Amniotic stem cell (primary cell): Measurements from ENCODE around the gene ZNF195.
"Not testable (repeated sequence)": the region's sequence is repeated elsewhere in the genome, so short reads cannot be mapped to it uniquely, and the experiment has no call there.

Experiments used
- DNase-seq: peaks from one replicate; lab custom pipeline; 2025; lab: John Stamatoyannopoulos, UW

The ZNF195 gene

DNA sequence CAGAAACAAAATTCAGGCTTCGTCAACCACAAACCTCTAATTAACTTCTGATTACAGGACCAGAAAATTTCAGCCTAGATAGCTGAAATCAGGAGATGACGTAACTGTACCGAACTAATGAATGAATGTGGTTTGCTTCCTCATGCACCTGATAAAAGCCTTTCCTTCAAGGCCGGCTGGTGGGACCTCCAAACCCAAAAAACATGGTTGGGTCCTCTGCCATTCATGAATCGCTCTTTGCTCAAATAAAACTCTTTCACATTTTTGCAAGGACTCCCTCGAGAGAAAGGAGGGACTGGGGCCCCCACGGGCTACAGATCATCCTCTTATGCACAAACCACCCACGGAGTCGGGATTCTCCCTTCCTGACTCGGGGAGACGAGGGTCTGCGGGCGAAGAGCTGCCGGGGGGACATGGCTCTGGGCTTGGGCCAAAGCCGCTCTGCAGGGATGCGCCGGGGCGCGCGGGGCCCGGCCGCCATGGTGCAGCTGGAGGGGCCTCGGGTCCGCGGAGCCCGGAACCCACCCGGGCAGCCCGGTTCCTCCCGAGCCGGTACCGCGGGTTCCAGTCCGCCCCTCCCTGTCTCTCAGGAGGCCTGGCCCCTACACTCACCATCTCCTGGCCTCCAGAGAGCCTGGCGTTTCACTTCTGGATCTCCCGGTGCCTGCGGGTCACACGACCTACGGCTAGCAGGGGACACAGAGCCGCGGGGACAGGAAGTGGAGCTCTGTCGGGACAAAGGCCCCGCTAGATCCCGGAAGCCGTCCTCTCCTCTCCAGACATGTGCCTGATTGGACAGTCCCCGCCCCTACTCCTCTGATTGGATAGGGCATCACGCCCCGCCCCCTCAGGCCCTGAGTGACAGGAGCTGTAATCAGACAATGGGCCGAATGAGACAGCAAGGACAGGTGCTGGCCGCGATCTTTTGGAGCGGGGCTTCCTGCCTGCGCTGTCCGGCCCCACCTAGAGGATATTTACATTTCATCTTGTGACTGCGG, at the start of gene ZNF195:
TSS of gene ZNF195 (minus strand) at position 721 of the 998 bp plus-strand sequence. CDS start at position 615, 106 bp downstream.
- peak; percentile 94 for DNase-seq

DNA sequence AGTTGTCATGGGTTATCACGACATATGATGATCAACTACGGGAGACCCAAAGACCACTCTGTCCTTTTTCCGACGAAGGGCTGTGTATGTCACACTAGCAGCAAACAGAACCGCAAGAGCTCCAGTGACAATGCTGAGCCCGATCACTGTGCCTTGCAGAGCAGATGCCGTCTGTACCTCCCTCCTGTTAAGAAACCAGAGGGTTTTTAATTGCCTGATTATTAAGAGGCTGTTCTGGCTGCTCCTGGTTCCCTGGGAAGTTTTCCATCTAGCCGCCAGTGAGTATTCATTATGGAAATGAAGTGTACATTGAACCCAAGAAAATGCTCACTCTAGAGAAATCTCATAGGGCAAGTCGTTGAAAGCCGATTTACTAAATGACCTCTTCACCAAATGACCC, 49.1 kb upstream of the ZNF195 start:
- not testable (repeated sequence) for DNase-seq

DNA sequence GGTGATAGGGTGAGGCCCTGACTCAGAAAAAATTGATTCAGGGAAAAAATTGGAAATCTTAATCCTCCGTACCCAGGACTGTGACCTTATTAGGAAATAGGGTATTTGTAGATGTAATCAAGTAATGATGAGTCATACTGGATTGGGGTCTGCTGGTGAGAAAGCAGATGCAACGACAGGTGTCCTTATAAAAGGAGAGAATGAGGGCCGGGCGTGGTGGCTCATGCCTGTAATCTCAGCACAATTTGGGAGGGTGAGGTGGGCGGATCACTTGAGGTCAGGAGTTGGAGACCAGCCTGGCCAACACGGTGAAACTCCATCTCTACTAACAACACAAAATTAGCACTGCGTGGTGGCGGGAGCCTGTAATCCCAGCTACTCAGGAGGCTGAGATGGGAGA, 47.6 kb upstream of the ZNF195 start:
- DNase-seq, result not testable (repeated sequence)

DNA sequence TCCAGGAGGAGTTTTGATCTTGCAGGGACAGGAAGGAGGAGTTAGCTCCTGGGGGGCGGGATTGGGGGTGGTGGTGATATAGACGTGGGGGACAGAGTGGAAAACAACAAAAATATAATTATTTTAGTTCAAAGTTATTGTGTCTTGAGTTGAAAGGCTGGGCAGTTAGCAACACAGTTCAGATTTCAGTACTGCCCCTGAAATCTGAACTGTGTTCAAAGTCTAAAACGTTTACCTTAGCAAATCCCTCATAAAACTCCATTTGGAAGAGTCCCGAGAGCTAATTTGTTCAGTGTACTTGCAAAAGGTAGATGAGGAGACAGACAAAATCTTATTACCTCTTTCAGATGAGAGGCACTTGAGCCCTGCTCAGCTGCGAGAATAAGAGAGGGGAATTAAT, 45.0 kb upstream of the ZNF195 start:
- DNase-seq, result not testable (repeated sequence)

DNA sequence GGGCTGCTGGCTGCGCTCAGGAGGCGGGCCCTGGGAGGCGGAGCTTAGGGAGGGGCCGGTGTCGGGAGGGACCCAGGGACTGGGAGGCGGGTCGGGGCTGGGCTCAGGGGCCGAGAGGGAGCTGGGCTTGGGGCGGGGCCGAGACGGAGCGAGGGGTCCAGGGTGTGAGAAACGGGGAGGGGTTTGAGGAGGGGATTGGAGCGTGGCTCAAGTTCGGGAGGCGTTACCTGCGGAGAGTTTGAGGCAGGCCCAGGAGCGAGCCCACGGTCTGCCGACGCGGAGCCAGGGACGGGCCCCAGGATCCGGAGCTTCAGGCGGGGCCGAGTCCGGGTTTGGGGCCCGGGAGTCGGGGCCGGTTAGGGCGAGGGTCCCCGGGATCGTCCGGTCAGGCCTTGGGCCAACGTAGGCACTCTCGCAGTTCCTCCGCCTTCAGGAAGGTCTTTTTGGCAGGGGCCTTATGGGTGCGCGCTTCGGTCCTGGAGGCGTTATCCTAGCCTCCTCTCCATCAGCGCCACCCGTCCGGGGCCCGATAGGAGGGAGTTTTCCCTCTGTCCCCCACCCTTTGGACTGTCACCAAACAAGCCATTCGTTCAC, 44.3 kb upstream of the ZNF195 start:
- not testable (repeated sequence) for DNase-seq

DNA sequence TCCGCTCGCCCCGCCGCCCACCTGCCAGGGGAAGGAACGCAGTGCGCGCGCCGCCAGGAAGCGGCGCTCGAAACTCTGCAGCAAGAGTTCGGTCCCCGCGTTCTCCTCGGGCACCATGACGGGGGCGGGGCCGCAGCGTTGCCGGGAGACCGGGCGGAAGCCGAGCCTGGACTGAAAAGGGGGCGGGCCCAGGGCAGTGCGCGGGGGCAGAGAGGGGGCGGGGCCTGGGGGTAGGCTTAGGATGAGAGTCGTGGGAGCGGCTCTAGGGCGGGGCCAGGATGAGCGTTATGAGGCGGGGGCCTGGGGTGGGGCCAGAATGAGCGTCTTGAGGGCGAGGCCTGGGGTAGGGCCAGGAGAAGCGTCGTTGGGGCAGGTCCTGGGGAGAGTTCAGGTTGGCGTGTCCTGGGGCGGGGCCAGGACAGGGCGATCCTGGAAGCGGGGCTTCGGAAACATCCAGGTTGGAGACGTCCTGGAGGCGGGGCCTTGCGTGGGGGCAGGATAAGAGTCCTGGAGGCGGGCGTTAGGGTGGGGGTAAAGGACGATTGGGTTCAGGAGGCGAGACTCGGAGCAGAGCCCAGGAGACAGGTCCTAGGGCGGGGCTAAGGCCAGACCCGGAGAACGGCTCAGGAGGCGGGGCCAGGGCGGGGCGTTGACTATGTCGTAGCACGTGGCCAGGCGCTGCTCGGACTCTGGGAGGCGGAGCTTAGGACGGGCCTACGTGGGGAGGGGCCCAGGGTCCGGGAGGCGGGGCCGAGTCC, 43.6 kb upstream of the ZNF195 start:
- peak; percentile 96 for DNase-seq

DNA sequence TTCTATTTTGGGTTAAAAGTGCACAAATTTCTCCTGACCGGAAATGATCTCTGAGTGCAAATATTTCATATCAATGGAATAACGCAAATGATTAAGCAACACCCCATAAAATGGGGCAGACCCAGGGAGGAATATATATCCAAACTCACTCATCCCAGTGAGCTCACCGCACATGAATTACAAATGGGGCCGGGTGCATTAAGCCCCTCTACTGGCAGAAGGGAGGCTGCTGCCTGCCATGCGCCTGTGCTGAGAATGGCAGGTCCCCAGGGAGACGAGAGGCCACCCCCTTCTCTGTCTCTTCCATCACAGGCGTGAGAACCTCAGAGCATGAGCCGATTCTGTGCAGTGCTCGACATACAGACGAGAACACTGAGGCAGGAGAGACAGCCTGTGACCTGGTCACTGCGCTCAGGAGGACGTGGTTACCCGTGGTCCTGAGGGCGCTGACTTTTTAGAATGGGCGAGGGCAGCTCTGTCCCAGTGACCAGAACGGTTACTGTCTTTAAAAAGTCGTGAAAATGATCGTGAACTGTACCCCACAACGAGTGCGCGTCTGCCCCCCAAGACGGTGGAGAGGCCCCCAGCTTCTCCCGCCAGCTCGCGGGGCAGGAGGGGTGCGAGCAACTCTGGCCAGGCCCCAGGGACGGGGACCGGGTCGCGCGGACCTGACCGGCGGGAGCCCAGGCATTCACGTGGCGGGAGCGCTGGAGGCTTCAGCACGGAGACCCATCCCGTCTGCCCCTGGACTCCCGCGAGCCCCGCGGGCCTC, 42.8 kb upstream of the ZNF195 start:
- DNase-seq, result not testable (repeated sequence)

DNA sequence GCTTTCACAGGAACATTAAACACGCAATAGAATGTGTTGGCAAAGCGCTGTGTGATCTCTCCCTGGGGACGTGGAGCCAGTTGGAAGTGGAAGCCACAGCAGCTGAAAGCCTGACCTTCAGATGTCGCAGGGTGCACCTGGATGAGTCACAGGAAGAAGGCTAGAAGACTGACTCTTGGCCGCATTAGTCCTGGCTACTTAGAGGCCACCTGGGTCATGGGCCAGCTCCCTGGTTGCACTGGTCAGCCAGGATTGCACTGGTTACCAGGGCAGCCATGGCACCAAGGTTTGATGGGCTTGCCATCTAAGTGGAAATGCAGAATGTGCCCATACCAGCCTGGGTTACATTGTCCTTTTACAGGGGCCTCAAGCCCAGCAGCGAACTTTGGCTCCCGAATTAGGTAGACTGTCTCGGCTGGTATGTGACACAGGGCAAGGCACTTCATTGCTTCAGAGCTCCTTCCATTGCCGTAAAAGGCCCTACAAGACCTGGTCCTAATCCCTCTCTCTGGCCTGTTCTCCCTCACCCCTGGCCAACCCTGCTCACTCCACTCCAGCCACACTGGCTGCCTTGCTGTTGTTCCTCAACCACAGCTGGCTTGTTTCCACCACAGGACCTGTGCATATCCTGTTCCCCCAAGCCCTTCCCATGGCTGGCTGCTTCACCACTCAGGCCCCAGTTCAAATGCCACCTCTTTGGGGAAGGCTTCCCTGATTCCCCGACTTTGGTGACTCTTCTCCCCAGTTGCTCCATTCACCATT, 41.5 kb upstream of the ZNF195 start:
- not testable (repeated sequence) for DNase-seq

DNA sequence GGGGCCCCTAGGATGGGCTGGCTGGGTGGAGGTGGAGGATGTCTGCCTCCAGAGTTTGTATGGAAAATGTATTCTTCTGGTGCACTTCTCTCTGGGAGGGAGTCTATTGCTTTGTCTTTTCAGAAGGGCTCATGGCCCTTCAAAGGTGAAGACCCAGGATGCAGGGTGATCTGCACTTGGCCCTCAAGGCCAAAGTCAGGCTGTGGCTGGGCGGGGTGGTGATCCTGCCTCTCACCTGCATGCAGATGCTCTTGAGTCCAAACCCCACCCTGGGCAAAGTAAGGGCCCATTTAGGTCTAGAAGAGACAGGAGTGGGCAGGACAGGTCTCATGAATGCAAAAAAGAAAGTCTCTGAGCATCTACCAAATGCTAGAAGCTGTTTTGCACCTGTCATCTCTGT, 40.5 kb upstream of the ZNF195 start:
- not testable (repeated sequence) for DNase-seq

DNA sequence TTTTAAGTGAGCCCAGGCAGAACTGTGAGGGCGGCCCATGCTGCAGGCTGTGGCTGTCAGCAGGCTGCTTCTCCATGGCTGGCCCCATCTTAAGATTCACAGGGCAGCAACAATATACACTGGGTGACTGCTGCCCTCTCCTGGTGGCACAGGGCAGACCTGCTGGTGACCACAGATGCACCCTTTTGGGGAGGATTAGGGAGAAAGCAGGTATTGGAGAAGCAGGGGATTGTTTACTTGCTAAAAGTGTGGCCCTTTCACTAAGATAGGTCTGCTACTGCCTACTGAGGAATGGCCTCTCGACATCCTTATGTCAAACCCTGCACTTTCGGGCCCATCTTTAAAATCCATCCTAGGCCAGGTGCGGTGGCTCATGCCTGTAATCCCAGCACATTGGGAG, 38.1 kb upstream of the ZNF195 start:
- not testable (repeated sequence) for DNase-seq

DNA sequence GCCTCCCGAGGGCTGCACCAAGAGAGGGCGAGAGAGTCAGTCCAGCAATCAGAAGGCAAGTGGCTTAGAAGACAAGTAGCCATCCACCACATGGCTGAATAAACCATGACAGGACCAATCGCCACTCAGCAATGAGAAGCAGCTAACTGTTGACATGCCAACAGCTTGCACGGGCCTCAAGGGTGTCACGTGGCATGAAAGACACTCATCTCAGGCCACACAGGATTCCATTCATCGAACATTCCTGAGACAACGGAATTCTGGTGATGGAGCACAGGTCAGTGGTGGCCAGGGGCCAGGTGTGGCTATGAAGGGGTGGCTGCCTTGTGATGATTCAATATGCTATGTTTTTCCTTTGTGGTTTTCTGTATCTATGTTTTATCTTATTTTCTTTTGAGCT, 36.4 kb upstream of the ZNF195 start:
- DNase-seq, result not testable (repeated sequence)

DNA sequence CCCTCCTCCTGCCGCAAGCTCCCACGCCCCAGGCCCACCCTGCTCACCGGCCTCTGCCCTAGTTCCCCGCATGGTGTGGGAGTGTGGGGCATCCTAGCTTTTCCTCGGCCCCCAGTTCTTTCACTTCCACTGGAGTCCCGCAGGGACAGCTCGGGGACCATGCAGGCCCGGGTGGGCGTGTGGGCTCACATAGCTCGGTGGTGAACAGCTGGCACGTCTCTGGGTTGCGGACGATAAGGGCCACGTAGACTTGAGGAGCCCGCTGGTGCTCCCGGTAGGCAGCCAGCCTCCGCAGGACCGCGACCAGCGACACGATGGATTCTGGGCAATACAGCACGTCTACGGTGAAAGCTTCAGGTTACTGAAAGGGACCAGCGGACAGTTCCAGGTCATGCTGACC, 34.7 kb upstream of the ZNF195 start:
- DNase-seq, result not testable (repeated sequence)

DNA sequence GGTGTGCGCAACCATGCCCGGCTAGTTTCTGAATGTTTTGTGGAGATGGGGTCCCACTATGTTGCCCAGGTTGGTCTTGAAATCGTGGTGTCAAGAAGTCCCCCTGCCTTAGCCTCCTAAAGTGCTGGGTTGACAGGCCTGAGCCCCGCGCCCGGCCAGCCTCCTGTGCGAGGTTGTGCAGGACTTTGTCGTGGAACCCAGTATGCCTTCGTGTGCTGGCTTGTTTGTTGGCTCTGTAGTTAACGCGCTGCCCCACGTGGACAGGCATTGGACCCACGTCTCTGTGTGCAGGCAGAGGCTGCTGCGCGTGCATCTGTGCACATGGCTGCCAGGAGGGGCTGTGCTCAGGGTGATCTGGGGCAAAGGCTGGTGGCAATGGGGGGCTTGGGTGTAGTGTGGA, 33.9 kb upstream of the ZNF195 start:
- no peak for DNase-seq

DNA sequence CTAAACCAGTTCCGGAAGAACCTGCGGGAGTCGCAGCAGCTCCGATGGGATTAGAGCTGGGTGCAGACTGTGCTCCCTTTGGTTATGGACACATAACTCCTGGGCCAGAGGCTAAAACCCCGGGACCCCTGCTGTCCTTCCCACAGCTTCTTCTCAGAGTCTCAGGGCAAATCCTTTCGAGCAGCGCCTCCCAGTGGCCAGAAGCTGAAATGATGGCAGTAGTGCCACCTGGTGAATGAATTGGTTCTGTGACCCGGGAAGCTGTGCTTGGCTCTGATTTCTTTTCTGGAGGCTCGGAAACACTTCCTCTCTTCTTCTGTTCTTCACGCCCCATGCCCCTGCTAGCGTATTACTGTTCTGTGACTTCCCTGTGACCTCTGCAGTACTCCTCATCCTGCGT, 29.8 kb upstream of the ZNF195 start:
- DNase-seq, result peak; percentile 3

DNA sequence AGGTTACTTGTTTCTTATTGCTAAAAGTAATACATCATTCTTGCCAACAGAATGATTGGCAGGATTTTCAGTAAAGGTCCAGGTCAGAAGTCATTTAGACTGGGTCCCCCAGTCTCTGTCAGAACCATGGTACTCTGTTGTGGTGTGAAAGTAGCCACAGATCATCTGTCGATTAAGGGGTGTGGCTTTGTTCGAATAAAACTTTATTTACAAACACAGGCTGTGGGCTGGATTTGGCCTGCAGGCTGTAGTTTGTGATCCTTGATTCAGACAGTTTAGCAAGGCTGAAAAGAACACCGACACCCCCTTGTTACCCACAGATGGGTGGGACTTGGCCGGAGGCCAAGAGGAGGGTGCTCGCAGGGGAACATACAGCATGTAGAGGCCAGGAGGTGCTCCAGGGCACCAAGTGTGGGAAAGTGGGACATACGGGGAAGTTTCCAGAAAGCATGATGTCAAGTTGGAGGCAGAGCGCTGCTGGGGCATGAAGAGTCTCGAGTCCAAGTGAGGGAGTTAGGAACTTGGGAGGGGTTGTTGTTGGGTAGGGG, 29.2 kb upstream of the ZNF195 start:
- not testable (repeated sequence) for DNase-seq

DNA sequence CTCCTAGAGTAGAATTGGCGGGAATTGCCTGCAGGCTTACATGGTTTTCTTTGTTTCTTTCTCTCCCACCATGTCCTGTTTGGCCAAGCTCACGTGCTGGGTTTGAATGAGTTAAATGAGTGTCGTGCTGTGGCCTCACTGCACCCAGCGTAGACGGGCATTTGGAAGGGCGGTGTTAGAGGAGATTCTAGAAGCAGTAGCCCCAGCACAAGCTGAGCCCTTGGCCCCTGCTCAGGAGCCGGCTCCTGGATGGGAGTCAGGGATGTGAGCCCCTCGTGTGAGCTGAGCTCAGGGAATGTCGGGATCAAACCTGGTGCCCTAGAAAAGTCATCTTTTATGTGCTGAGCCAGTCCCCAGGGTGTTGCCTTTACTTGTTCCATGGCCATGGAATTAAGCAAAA, 28.0 kb upstream of the ZNF195 start:
- not testable (repeated sequence) for DNase-seq

DNA sequence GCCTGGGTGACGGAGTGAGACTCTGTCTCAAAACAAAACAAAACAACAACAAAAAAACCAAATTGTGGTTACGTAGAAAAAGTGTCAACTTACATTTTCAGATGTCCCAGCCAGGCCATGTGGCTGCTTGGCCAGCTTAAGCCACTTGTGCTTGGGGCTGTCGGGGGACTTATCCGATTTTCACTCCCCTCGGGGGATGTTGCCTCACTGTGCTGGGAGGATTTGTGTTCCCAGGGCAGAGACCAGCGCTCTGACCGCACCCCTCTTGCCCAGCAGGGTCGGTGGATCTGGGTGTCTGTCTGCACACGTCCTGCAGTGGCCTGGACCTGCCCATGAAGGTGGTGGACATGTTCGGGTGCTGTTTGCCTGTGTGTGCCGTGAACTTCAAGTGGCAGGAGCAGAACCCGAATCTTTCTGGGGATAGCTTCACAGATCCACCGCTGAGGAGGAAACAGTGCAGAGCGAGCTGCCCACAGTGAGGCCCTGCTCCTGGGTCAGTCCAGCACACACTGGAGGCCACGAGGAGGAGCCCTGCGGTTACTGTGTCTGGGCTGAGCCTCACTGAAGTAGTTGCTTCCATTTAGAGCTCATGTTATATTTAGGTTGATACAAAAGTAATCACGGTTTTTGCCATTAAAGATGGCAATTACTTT, 27.4 kb upstream of the ZNF195 start:
- not testable (repeated sequence) for DNase-seq

DNA sequence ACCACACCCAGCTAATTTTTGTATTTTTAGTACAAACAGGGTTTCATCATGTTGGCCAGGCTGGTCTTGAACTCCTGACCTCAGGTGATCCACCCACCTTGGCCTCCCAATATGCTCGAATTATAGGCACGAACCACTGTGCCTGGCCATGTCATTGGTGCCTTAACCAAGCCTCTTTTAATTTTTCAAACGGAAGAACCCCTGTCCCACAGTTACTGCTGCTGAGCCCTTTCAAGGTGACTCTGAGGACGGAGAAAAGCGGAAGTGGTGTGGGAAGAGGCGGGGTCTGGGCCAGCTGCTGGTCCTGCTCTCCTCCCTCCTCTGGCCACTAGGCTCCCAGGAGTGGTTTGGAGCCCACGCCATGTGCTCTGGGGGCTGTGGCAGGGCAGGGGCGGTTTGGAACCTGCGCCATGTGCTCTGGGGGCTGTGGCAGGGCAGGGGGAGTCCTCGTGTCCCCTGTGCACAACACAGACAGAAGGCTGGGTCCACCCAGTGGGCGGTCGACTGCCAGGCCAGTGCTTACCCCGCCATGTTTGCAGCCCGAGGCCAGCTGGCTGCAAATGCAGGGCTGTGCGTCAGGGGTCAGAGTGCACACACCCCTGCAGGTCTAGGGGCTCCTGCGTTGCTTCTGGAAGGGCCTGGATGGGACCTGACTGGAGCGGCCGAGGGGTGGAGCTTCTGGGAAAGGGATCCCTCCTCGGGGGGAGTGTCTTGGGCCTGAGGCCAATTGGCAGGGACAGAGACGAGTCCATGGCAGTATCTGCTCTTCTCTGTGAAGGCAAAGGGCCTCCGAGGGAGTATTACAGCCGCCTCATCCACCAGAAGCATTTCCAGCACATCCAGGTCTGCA, 25.4 kb upstream of the ZNF195 start:
- DNase-seq, result not testable (repeated sequence)

DNA sequence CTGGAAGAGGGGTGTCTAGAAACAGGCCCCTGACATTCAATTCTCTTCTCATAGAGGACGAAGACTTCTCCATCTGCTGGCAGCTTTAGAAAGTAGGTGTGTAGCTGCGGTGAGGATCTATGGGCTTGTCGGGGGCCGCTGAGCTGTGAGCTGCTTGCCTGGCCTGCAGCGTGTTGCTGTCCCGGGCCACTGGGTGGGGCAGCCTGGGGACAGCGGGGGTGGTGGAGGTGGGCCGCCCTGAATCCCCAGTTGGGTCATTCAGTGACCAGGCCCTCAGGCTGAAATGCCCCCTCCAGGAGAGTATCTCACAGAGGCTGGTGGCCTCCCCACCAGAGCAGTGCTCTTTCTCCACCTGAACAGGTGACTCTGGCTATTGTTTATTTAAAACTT, 23.9 kb upstream of the ZNF195 start:
- not testable (repeated sequence) for DNase-seq
